HG02885 (cell line): ENCODE data around the gene POLR3K.
"Not testable (repeated sequence)": the region's sequence is repeated elsewhere in the genome, so short reads cannot be mapped to it uniquely, and the experiment has no call there.

Experiments used
- ATAC-seq: cut with Tn5 transposase; IDR thresholded peaks from one replicate; pipeline ENCODE4 v1.9.1; 2021; ENCODE audit warnings: mild to moderate bottlenecking; ENCODE audit not compliant: unreplicated experiment, poor library complexity

POLR3K gene

DNA sequence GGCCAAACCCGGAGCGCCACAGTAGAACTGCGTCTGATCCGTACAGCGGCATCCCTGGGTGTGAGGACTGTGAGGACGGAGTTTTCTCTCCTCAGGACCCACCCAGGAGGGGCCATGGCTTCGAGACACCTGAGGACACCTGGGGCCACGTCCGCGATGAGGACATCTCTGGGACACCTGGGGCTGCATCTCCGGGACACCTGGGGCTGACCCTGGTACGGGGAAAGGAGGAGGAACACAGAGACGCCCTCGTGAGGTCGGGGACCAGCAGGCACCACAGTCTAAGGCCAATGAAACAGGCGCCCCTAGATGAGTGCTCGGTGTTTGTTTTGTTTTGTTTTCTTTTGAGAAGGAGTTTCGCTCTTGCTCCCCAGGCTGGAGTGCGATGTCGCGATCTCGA is 29.3 kb downstream of the POLR3K start:
- ATAC-seq = not testable (repeated sequence)

- not testable (repeated sequence) for ATAC-seq
These were observed 32.5 kb downstream of the POLR3K start for GRCh38 chr16:20886-21285.

DNA sequence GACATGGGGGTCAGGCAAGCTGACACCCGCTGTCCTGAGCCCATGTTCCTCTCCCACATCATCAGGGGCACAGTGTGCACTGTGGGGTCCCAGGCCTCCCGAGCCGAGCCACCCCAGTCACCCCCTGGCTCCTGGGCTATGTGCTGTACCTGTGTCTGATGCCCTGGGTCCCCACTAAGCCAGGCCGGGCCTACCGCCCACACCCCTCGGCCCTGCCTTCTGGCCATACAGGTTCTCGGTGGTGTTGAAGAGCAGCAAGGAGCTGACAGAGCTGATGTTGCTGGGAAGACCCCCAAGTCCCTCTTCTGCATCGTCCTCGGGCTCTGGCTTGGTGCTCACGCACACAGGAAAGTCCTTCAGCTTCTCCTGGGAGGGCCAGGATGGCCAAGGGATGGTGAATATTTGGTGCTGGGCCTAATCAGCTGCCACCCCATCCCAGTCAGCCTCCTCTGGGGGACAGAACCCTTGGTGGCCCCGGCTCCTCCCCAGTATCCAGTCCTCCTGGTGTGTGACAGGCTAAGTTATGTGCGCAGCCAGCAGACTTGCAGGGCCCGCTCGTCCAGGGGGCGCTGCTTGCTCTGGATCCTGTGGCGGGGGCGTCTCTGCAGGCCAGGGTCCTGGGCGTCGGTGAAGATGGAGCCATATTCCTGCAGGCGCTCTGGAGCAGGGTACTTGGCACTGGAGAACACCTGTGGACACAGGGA is 36.2 kb downstream of the POLR3K start:
- ATAC-seq = not testable (repeated sequence)

DNA sequence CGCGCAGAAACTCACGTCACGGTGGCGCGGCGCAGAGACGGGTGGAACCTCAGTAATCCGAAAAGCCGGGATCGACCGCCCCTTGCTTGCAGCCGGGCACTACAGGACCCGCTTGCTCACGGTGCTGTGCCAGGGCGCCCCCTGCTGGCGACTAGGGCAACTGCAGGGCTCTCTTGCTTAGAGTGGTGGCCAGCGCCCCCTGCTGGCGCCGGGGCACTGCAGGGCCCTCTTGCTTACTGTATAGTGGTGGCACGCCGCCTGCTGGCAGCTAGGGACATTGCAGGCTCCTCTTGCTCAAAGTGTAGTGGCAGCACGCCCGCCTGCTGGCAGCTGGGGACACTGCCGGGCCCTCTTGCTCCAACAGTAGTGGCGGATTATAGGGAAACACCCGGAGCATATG is 42.6 kb downstream of the POLR3K start:
- ATAC-seq = not testable (repeated sequence)

DNA sequence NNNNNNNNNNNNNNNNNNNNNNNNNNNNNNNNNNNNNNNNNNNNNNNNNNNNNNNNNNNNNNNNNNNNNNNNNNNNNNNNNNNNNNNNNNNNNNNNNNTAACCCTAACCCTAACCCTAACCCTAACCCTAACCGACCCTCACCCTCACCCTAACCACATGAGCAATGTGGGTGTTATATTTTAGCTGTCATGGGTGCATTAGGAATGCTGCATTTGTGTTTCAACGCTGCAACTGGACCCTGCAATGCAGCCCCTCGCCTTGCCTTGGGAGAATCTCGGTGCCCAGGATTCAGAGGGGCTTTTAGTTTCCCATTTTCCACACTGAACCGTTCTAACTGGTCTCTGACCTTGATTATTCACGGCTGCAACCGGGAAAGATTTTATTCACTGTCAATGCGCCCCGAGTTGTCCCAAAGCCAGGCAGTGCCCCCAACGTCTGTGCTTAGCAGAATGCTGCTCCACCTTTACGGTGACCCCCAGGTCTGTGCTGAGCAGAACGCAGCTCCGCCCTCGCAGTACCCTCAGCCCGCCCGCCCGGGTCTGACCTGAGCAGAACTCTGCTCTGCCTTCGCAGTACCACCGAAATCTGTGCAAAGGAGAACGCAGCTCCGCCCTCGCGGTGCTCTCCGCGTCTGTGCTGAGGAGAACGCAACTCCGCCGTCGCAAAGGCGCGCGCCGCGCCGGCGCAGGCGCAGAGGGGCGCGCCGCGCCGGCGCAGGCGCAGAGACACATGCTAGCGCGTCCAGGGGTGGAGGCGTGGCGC is 43.3 kb downstream of the POLR3K start:
- ATAC-seq = no peak
